Esophagus muscularis mucosa (tissue), 3 donors: ENCODE data around the gene ALKBH4.
"Not testable (repeated sequence)": the region's sequence is repeated elsewhere in the genome, so short reads cannot be mapped to it uniquely, and the experiment has no call there.

Experiments used
- POLR2A ChIP-seq: fragments of 450-650 bp; IDR thresholded peaks from one replicate; pipeline ENCODE4 v1.6.1; 2017; ENCODE audit warnings: antibody characterized with exemption, moderate library complexity, mild to moderate bottlenecking, low read depth
- POLR2AphosphoS5 ChIP-seq, 2 donors: sonication (generic); formaldehyde crosslinking; IDR thresholded peaks; one replicate each; pipeline ENCODE4 v1.6.1; 2017; ENCODE audit warnings: antibody characterized with exemption in 2 of 2
- TF ChIP-seq, protein P1 (sequence below), 3 experiments: fragments of 200-600 bp in 2 of 3; fragments of 450-650 bp in 1 of 3; sonication (generic) in 2 of 3; IDR thresholded peaks; one replicate each; pipeline ENCODE4 v1.5.1; 2017 to 2019; ENCODE audit warnings: antibody characterized with exemption in 3 of 3, mild to moderate bottlenecking in 2 of 3, moderate library complexity in 1 of 3

DNA sequence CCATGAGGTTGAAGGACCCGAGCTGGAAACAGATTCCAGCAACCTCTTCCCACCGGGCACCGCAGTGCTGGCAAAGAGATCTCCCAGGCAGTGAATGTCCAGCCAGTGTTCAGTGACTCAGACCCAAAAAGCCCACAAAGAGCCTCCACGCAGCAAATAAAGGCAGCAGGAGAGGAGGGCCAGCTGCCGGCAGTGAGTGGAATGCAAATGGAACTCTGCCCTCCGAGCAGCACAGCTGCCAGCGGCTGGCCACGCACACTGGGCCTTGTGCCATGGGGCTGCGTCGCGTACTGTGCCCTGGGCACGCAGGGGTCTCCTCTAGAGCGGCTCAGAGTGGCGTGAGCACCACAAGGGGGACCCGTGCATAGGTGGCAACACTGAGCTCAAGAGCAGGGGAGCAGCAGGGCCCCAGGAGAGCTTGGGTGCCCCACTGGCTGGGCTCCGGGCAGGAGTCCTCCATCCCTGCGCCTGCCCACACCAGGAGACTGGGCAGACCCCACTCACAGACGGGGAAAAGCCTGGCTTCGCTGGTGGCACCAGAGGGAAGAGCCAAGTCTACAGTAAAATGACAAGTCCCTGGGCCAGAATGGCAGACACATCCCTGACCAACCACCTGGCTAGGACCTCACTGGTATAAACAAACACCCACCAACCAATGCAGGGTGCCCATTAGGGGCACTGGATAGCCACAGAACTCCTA, 10.2 kb upstream of the ALKBH4 start:
- TF ChIP-seq POLR2A; POLR2AphosphoS5 (IDR thresholded peaks at IDR 0.05): not testable (repeated sequence)
- TF ChIP-seq, protein P1, sequence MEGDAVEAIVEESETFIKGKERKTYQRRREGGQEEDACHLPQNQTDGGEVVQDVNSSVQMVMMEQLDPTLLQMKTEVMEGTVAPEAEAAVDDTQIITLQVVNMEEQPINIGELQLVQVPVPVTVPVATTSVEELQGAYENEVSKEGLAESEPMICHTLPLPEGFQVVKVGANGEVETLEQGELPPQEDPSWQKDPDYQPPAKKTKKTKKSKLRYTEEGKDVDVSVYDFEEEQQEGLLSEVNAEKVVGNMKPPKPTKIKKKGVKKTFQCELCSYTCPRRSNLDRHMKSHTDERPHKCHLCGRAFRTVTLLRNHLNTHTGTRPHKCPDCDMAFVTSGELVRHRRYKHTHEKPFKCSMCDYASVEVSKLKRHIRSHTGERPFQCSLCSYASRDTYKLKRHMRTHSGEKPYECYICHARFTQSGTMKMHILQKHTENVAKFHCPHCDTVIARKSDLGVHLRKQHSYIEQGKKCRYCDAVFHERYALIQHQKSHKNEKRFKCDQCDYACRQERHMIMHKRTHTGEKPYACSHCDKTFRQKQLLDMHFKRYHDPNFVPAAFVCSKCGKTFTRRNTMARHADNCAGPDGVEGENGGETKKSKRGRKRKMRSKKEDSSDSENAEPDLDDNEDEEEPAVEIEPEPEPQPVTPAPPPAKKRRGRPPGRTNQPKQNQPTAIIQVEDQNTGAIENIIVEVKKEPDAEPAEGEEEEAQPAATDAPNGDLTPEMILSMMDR (IDR thresholded peaks at IDR 0.05), result not testable (repeated sequence)
